Nephron progenitor cell (in vitro differentiated cells): ENCODE results near the gene CDH6.

Source experiments
- DNase-seq: peaks from one replicate; pipeline ENCODE4 v3.0.0; 2021
- H3K27ac Mint-ChIP-seq: 2 replicates; pipeline ENCODE4 v1.8.0; 2021; ENCODE audit warnings: mild to moderate bottlenecking, moderate library complexity, mixed read lengths
- H3K27me3 Mint-ChIP-seq: 2 replicates; pipeline ENCODE4 v1.8.0; 2021; ENCODE audit warnings: mild to moderate bottlenecking, low read depth, mixed read lengths; ENCODE audit not compliant: poor library complexity
- H3K36me3 Mint-ChIP-seq: 2 replicates; pipeline ENCODE4 v1.8.0; 2021; ENCODE audit warnings: low read depth, mixed read lengths
- H3K4me1 Mint-ChIP-seq: 2 replicates; pipeline ENCODE4 v1.8.0; 2021; ENCODE audit warnings: mixed read lengths
- H3K4me3 Mint-ChIP-seq: 2 replicates; pipeline ENCODE4 v1.8.0; 2021; ENCODE audit warnings: mild to moderate bottlenecking, moderate library complexity, mixed read lengths
- H3K9me3 Mint-ChIP-seq: 2 replicates; pipeline ENCODE4 v1.8.0; 2021; ENCODE audit warnings: mild to moderate bottlenecking, moderate library complexity, mixed read lengths
- TF ChIP-seq, protein P1 (sequence below): fragments of 200-600 bp; sonication (generic); IDR thresholded peaks from 2 replicates; pipeline ENCODE4 v1.5.0; 2021; ENCODE audit warnings: antibody characterized with exemption

Gene CDH6

DNA sequence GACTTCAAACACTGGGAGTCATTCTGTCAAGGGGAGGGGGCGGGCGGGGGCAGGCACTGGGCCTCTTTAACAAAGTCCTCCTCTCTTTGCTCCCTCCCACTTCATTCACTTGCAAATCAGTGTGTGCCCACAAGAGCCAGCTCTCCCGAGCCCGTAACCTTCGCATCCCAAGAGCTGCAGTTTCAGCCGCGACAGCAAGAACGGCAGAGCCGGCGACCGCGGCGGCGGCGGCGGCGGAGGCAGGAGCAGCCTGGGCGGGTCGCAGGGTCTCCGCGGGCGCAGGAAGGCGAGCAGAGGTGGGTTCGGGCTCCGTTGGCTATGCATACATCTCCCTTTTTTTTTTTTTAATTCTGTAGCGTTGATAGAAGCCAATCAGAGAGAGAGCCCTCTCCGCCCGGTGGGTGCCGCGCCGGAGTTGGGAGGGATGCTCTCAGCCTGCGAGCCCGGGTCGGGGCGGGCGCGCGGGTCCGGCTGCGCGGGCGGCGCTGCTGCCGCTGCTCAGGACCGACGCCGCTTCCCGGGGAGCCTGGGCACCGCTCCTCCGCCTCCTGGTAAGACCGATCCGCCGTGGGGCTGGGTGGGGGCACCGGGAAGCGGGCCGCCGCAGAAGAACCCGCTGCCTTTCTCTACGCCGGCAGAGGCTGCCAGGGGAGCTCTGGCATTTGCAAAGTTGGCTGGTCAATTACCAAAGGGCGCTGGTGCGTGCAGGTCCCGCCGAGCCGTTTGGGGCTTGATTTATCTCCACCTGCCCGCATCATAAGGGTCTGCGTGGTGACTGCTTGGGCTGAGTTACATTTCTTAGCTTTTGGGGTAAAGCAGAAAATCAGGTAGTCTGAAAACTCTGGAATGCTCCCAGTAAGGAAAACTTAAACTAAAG lies at the start of gene CDH6:
Gene CDH6, plus strand, starts transcription at position 96 of the 877 bp plus-strand sequence. CDS start 73,788 bp downstream, outside the sequence.
- peak; percentile 73 for DNase-seq
- Mint-ChIP-seq H3K27ac (peak within 1 kb of the TSS; percentile 50), H3K9me3 (no peaks in the 10 kb centered on the region), H3K36me3 (no peaks in the 10 kb centered on the region), H3K4me1 (peaks cover 62% of the 10 kb centered on the region), H3K27me3 (peaks cover 17% of the 10 kb centered on the region), H3K4me3 (peak within 1 kb of the TSS; percentile 85)
- TF ChIP-seq, protein P1, sequence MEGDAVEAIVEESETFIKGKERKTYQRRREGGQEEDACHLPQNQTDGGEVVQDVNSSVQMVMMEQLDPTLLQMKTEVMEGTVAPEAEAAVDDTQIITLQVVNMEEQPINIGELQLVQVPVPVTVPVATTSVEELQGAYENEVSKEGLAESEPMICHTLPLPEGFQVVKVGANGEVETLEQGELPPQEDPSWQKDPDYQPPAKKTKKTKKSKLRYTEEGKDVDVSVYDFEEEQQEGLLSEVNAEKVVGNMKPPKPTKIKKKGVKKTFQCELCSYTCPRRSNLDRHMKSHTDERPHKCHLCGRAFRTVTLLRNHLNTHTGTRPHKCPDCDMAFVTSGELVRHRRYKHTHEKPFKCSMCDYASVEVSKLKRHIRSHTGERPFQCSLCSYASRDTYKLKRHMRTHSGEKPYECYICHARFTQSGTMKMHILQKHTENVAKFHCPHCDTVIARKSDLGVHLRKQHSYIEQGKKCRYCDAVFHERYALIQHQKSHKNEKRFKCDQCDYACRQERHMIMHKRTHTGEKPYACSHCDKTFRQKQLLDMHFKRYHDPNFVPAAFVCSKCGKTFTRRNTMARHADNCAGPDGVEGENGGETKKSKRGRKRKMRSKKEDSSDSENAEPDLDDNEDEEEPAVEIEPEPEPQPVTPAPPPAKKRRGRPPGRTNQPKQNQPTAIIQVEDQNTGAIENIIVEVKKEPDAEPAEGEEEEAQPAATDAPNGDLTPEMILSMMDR = no peak

DNA sequence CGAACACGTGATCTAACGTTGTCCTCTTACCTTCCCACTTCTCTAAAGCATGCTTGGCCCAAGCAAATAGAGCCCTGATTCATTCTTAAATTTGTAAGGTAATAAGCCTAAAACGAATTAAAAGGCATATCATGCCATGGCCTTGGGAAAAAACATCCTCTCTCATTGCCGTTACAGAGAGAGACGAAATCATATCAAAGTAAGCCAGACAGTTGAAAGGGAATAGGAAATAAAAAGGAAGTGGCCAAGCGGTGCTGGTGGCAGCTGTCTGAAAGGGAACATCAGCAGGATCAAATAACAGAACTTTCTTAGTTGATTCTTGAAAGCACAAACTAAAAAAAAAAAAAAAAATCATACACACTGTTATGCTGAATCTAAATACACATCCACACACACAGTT lies 49.1 kb upstream of the CDH6 start:
- H3K9me3 Mint-ChIP-seq = no peaks in the 10 kb centered on the region
- H3K27ac Mint-ChIP-seq = peak overlapping the region; percentile 88
- no peak for DNase-seq
- no peak overlapping the region for H3K4me3 Mint-ChIP-seq
- no peaks in the 10 kb centered on the region for H3K36me3 Mint-ChIP-seq
- H3K4me1 Mint-ChIP-seq = peaks cover 22% of the 10 kb centered on the region
- TF ChIP-seq, protein P1 = no peak
- H3K27me3 Mint-ChIP-seq = no peaks in the 10 kb centered on the region

DNA sequence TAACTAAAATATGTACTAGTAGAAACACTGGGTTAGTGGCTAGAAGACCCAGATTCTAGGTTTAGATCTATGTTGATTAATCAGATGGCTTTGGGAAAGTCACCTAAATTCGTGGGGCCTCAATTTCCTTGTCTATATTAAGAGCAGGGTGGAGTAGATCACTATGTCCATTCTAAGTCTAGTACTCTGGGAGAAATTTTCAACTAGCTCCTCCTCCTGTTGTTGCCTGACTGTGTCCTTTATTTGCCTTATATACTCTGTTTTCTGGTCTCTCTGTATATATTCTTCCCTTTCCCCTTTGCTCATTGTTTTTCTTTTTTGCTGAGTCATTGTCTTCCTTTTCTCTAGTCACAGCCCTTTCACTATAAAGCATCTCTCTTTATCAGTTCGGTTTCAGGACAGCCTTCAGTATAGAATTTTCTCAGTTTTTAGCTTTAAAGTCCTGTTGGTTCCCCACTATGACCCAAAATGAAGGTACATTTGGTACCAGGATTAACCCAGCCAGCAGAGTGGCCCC lies 44.5 kb upstream of the CDH6 start:
- Mint-ChIP-seq H3K9me3 (no peaks in the 10 kb centered on the region), H3K36me3 (no peaks in the 10 kb centered on the region), H3K27ac (peak overlapping the region; percentile 3), H3K4me3 (no peak overlapping the region), H3K27me3 (no peaks in the 10 kb centered on the region), H3K4me1 (peaks cover 17% of the 10 kb centered on the region)
- TF ChIP-seq, protein P1 = no peak
- no peak for DNase-seq

DNA sequence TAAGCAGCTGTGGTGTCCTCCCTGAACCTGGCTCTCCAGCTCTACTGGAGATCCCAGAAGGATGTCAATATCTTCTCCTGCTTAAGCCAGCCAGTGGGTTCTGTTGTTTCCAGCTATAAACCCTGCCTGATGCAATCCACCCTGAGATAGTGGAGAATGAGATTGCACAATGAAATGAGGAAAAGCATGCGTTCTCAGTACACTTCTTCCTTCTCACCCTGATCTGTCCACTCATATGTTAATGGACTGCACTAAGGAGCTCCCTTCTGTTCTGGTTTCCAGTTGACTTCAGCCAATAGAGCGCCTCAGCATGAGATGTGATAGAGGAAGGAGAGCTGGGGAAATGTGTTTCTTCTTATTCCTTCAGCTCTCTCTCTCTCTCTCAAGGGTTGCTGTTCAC lies 40.0 kb upstream of the CDH6 start:
- no peak overlapping the region for H3K27ac Mint-ChIP-seq
- TF ChIP-seq, protein P1 = no peak
- H3K9me3 Mint-ChIP-seq = no peaks in the 10 kb centered on the region
- no peaks in the 10 kb centered on the region for H3K36me3 Mint-ChIP-seq
- H3K4me3 Mint-ChIP-seq = no peak overlapping the region
- peaks cover 3% of the 10 kb centered on the region for H3K27me3 Mint-ChIP-seq
- peaks cover 7% of the 10 kb centered on the region for H3K4me1 Mint-ChIP-seq
- DNase-seq = no peak

DNA sequence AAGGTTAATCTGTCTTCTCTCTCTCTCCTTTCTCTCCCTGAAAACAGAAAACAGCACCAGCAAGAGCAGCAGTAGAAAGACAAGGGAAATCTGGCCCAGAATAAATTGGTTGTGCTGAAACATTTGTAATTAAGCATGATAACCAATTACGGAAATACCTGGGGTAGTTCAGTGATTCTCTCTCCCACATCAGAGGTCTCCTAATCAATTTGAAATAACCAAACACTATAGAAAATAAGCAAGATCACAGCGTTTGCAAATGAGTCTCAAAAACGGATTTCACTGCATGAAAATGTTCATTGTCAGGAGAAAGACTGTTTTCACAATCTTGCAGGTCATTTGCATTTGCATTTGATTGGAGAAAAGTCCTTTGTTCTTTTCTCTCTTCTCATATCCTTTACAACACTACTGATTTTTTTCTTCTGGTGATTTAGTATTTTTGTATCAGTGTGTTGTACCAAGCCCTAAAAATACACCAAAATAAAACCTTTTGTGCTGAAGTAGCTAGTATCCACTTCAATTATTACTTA lies 36.8 kb upstream of the CDH6 start:
- no peak for DNase-seq
- Mint-ChIP-seq H3K4me3 (no peak overlapping the region), H3K27me3 (peaks cover 7% of the 10 kb centered on the region), H3K36me3 (no peaks in the 10 kb centered on the region), H3K9me3 (no peaks in the 10 kb centered on the region), H3K4me1 (peaks cover 14% of the 10 kb centered on the region), H3K27ac (no peak overlapping the region)
- TF ChIP-seq, protein P1 = no peak
